ENCODE data around the gene WDR27.
"Not testable (repeated sequence)": the region's sequence is repeated elsewhere in the genome, so short reads cannot be mapped to it uniquely, and the experiment has no call there.

Gene WDR27

DNA sequence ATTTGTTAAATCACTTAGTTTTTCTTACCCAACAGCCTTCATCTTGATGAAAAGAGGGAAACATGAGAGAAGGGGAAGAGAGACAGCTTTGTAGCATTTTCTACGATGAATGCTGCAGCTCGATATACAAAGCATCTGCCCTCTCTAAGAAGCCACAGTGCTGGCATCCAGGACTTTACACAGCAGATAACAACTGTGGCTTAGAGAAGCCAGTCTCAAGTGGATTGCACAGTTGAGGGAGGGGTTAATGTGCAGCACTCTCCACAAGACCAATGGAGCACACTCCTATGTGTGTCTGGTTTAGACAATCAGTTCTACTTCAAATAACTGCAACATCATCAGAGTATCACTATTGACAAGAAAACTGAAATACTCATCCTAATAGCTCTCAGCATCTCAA, 5.9 kb upstream of the WDR27 start:
- no peak for FAIRE-seq

DNA sequence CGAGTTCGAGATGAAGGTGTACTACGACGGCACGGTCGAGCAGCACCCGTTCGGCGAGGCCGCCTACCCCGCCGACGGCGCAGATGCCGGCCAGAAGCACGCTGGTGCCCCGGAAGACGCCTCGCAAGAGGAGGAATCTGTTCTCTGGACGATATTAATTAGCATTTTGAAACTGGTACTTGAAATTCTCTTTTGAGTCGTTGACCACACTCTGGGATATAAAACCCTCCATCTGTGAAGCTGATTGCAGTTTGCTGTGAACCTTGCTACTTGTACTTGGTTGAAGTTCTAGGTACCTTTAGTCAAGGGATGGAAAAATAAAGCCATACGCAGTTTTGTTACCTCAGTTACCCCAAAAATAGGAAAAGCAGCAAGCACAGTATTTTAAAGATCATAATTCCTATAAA, 1.0 kb upstream of the WDR27 start:
- no peak for FAIRE-seq

DNA sequence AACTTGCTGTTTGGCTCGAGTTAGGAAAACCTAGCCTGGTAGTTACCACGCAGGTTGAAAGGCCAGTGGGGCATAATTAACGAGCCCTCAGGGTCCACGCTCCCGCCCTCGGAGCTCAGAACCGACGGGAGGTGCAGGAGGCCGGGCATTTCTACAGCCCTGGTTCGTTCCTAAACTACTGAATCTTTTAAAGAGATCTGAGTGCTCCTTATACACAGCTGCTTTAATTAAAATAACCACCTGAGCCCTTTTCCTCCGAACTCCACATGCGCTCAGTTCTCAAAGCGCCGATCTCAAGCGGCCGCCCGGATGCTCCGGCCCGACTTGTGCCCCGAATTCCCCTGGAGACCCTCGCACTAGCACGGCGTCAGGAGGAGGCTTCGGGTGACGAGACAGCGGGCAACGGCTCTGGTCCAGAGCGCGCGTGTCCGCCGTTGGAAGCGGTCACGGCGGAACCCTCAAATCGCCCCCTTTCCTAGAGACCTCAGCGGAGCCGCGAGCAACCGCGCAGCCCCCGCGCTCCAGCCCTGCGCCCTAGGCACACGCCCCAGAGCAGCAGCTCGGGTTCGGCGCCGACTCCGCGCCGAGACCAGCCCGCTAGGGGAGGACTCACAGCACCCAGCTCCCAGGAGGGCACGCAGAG, 397 bp downstream of the WDR27 start:
- FAIRE-seq: no peak

DNA sequence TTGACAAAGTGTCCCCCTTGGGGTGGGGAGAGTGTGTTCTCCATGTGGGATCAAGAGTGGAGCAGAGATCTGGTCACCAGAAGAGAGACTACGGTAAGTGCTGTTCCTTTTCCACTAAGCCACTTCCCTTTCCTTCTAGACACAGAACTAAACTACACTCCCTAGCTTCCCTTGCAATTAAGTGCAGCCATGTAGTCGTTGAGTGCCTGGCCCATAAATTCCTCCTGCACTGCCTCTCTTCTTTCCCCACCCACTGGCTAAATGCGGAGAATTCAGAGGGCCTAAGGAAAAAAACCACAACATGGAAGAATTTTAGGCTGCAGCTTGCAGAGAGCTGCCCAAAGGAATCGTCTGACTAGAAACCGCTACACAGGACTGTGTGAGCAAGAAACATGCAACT, 1.5 kb downstream of the WDR27 start:
- no peak for FAIRE-seq

DNA sequence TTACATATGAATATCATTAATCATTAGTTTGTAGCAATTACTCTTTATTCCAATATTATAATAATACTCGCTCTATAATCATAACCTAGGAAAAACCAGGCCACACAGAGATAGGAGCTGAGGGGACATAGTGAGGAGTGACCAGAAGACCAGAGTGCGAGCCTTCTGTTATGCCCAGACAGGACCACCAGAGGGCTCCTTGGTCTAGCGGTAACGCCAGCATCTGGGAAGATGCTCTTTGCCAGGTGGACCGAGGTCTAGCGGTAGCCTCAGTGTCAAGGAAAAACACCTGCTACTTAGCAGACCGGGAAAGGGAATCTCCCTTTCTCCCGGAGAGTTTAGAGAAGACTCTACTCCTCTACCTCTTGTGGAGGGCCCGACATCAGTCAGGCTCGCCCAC, 4.7 kb downstream of the WDR27 start:
- not testable (repeated sequence) for FAIRE-seq

DNA sequence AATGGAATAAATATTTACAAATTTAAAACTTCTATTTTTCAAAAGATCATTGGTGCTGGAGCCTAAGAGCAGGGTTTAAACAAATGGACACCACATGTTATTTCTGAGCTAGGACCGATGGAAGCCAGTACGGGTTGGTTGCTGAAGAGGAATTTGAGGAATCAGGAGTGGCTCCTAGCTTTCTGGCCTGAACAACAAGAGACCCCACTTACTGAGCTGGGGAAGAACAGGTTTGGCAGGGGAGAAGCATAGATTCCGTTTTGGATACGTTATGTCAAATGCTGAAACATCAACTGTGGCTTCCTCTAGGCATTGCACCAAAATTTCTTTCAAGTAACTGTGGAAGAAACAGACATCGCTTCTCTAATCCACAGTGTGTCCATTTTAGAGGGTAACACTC, 6.7 kb downstream of the WDR27 start:
- FAIRE-seq: no peak

DNA sequence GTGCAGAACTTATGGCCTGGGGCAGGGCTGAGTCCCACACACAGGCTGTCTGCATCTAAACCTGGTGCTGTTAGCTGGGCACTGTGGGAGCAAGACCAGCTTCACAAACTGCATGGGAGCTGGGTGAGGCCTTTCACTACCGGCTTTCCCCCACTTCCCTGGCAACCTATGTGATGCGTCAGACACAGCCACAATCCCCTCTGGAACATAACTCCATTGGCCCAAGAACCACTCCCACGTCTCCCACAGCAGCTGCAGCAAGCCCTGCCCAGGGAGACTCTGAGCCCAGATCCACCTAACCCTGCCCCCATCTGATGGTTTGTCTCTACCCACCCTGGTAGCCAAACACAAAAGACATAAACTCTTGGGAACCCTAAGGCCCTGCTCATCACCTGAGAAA, 9.3 kb downstream of the WDR27 start:
- FAIRE-seq: no peak

DNA sequence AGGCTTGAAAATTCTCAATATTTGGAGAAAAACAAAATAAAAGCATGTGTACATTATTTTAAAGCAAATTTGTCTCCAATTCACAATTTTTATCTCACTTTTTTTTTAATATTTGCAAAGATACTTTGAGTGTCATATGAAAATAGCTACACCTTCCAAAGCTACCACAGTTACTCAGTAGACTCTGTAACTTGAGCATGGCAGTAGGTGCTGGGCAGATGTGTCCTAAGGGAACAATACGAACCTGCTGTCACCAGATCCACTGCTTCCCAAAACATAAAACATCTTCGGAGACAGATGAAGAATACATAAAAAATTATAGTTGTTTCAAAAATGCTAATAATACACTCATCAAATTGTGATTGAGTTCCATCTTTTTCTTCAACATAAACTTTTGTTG, 10.6 kb downstream of the WDR27 start:
- FAIRE-seq: no peak

DNA sequence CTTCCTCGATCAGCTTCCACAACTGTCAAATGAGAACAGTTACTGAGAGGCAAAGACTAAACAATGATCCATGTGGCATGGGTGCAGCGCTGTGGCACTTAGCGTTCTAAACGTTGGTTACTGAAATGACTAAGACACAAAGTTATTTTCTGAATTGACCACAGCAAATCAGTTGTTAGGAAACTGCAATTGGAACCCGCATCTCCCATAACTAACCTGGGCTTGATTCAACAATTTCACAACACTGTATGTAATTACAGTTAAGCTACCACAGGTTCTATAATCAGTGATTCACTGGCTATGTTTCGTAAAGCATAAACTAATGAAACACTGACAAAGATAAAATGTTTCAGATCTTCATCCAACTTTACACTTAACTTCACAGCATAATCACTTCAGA, 12.5 kb downstream of the WDR27 start:
- no peak for FAIRE-seq

DNA sequence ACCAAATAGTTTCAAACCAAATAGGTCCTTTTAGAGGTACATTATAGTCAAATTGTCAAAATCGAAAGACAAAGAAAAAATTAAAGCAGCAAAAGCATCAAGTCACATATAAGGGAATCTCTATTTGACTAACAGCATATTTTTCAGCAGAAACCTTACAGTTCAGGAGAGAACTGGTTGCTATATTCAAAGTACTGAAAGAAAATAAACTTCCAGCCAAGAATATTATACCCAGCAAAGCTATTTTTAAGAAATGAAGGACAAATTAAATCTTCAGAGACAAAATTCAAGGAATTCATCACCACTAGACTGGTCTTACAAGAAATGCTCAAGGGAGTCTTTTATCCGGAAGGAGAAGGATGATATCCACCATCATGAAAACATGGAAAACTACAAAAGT, 16.0 kb downstream of the WDR27 start:
- FAIRE-seq: no peak

DNA sequence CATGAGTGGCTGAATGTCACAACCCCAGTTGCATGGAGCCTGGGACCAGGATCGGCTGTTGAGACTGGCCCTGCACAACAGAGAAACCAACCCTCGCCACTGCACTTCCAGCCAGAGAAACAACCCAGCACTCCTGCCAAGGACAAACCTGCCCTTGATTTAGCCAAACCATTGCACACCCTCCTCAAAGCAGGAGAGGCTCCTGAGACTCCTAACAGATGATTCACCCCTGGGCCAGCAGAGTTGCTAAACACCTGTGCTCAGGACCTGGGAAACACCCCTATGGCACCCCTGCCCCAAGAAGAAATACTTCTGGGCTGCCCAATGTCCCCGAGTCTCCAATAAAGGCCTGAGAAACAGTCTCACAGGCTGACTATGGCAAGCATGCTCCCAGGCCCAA, 17.8 kb downstream of the WDR27 start:
- no peak for FAIRE-seq

DNA sequence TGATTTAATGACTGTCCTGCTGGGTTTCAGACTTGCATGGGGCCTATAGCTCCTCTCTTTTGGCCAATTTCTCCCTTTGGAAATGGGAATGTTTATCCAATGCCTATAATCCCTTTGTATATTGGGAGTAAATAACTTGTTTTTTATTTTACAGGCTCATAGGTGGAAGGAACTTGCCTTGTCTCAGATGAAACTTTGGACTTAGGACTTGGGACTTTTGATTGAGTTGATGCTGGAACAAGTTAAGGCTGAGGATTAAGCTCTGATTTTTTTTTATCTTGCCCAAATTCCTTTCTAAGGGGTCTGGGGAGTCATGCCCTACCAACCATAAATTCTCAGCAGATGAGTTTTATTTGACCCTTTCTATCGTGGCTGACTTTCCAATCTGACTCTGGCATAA, 23.5 kb downstream of the WDR27 start:
- no peak for FAIRE-seq

DNA sequence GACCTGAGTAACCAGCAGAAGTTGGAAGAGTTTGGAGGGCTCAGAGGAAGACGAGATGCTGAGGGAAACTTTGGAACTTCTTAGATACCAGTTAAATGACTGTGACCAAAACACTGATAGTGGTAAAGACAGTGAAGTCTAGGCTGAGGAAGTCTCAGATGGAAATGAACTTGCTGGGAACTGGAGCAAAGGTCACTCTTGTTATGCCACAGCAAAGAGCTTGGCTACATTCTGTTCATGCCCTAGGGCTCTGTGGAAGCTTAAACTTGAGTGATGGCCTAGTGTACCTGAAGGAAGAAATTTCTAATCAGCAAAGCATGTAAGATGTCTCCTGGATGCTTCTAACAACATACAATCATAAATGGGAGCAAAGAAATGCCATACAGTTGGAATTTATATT, 24.7 kb downstream of the WDR27 start:
- no peak for FAIRE-seq

DNA sequence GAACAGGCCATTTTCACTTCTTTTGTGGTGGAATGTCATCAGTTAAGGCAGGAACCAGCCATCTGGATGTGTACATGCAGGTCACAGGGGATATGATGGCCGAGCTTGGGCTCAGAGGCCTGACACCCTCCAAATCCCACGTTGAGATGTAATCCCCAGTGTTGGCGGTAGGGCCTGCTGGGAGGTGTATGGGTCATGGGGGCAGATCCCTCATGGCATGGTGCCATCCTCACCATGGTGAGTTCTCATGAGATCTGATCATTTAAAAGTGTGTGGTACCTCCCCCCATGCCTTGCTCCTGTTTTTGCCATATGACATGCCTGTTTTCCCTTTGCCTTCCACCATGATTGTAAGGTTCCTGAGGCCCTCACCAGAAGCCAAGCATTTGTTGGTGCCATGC, 26.8 kb downstream of the WDR27 start:
- no peak for FAIRE-seq

DNA sequence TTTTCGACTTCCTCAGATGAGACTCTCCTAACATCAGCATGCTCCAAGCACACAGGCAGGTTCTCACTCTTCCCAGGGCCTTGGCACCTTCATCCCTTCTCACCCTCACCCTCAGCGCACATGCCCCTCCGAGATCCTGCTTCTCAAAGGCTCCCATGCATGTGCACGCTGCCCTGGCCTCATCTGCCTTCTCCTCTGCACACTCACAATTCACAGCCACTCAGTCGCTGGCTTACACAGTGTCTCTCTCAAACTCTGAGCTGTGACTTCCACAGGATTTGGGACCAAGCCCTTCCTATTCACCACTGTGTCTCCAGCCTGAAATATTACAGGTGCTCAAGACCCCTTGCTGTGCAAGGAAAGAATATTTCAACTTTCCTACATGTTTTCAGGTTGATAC, 30.3 kb downstream of the WDR27 start:
- FAIRE-seq: no peak

DNA sequence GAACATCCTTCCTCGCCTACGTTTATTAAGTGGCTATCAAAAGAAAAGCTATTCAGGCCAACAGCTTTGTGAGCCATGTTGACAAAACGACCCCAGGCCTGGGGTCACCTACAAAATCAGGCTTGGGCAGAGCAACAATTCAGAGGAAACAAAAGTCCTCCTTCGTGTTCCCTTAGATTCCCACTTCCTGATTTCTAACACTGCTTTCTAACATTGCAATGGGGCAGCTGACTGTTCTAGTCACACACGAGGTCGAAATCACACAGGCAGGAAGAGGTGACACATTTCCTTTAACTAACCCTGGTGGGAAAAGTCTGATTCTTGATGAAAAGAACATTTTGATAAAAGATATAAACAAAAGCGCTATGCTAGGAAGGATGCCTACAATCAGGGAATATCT, 31.9 kb downstream of the WDR27 start:
- FAIRE-seq: no peak

DNA sequence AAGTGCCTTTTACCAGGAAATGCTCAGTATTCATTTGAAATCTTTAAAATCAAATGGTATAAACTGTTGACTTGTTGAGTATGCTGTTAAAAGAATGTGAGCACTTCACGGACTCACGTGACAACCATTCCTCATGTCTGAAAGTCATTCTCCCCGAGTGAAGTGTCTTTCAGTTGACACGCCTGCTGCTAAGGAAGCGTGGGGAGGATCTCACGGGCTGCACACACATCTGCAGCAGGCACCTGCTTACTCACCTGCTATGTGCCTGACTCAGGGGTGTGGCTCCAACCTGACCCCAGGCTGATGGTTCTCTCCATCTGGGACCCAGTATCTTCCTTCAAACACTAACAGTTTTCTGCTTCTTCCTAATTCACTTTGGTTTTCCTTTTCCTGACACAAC, 32.7 kb downstream of the WDR27 start:
- no peak for FAIRE-seq

DNA sequence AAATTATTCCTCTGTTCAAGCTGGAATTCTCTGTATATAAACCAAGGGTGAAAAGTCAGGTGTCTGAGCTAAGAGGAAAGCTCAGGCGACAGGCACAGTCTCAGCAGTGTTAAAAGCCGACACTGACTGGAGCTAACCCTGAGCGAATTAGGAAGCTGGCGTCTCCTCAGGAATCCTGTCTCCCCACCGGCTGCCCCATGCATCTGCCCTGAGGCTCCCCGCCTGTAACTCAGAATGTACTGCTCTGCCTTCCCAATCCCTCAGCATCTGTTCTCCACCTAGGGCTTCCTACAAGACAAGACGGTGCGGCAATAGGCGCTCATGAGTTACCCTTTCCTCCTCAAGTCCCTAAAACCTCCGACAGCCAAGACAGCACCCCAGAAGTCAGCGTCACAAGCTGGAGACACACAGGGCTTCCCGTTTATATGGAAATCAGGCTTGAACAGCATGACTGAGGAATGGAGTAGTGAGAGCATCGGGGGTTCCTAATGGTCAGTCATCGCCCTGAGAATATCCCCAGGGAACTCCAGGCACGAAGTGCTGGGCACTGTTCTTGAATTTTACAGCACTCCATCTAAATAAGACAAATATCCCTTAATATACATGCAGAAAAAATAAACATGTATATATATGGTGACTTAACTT, 33.5 kb downstream of the WDR27 start:
- FAIRE-seq: no peak

DNA sequence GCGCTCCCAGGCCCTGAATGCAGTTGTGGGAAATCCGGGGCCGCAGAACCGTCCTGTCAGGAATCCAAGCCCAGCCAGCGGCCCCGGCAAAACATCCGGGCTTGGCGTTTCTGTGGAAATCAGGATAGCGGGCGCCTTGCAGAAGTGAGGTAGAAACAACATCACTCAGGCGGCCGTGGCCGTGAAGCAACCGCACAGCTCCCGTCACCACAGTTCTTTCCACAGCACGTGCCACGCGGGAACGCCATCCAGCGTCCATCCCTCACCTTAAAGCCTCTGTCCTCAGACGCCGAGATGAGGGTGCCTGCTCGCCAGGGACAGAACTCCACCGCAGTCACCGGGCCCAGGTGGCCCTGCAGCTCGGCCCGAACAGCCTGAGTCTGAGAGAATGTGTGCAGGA, 34.1 kb downstream of the WDR27 start:
- no peak for FAIRE-seq

DNA sequence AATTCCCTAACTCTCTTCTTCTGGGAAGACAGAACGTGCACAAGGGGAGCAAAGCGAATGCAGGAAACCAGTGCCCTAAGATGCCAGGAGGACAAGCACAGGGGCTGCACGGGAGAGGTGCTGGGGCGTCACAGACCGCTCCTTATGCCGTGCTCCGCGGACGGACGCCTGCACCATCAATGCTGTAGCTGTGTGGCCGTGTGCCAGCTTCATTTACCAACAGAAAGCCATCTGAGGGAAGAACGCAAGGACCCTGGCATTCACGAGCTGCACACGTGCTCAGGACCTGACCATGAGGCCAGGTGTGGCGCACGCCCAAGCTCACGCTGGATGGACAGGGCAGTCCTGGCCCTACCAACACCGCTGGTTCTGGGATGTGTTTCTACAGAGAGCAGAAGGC, 35.4 kb downstream of the WDR27 start:
- no peak for FAIRE-seq

DNA sequence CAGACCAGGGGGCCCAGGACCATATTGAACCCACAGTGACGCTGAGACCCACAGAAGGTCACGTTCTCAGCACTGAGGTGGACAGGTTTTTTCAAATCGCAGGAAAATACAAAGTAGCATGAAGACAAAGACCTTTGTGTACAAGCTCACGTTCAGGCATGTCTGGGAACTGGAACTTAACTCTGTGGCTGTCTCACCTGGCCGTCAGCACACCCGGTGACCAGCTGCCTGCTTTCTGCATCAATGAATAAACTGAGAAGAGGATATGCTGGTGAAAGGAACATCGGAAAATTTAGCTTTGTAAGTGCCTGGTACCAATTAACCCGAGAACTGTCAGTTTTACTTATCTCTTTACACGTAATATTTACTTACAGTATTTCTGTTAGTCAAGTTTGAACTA, 36.5 kb downstream of the WDR27 start:
- FAIRE-seq: no peak

DNA sequence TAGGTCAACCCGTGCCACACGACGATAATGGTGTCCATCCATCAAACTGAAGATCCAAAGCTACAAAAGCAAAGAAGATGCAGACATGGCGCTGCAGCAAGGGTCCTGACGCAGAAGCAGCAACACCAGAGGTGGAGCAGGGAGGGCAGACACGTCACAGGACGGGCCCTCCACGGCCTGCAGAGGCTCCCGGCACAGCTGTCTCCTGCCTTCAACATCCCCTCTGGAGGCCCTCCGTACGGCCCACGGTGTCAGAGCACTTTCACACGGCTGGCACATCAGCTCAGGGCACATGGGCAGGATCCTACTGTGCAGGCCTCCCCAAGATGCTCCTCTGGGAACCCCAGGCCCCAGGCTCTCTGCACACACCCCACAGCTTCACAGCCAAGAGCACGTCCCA, 37.6 kb downstream of the WDR27 start:
- no peak for FAIRE-seq

DNA sequence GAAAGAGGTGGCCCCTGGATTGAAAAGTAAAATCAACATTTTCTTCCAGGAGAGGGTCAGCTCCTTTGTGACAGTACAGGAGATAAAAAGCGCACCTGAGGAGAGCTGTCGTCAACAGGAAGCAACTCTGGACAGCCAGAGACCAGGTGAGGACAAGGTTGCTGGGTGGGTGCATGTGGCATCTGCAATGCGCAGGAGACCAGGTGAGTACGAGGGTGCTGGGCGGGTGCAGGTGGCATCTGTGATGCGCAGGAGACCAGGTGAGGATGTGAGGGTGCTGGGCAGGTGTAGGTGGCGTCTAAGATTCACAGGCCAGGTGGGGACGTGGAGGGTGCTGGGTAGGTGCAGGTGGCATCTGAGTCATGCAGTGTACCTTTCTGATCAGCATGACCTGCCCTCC, 38.4 kb downstream of the WDR27 start:
- no peak for FAIRE-seq

DNA sequence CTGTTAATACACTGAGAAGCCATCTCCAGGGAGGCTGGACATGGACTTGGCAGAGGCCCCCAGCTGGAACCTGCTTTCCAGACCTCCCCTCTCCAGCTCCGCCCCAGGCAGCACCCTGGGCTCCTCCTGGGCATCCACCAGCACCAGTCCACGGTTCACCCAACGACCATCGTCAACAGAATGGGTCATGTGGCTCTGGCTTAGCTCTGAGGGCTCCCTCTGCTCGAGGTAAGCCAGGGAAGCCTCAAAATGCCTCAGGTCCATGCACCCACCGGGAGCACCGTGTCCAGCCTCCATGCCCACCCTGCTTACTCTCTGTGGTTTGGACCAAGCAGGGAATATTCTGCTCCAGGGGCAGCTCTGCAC, 40.5 kb downstream of the WDR27 start:
- FAIRE-seq: no peak

DNA sequence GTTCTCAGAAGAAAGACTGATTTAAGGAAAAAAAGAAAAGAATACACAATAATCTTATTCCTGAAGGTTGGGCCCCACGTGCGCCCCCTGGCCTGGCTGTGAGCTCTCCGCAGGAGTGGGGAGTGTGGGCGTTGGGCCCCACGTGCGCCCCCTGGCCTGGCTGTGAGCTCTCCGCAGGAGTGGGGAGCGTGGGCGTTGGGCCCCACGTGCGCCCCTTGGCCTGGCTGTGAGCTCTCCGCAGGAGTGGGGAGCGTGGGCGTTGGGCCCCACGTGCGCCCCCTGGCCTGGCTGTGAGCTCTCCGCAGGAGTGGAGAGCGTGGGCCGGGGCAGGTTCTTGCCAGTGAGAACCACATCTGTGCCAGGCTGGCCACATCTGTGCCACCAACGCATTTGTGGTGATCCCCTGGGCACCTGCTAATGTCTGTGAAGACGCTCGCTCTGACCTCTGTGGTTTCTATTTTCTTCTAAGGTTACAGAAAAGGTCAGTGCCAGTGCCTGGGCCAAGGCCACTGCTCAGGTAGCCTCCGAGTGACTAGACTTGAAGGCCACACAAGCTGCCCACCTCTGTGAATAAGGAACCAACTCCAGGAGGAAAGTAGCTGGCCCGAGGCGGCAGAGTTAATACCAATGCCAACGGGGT, 41.0 kb downstream of the WDR27 start:
- FAIRE-seq: no peak
